HCT116 (cell line): ENCODE measurements around the gene CYP3A5. TPM values are rescaled to one million over a fixed set of nuclear protein-coding genes. Genes with fewer than 3 reads are reported as not detected.

ENCODE experiments used
- ATAC-seq: fragments of 200-7000 bp; cut with Tn5 transposase; 2 replicates; pipeline ENCODE4 v1.9.1; 2020; ENCODE audit warnings: mild to moderate bottlenecking, moderate library complexity
- BruUV-seq: library from RNA; stranded (reverse); fragments of 400-500 nt; replicated peaks from 2 replicates; lab custom pipeline; 2021; lab: Mats Ljungman, UMichigan
- CTCF ChIA-PET: fragments of 300-600 bp; sonication (Branson Sonifier 250); formaldehyde crosslinking; loops from one replicate; lab custom pipeline; 2021; ENCODE audit warnings: antibody characterized with exemption; lab: Charles Lee
- POLR2A ChIA-PET: fragments of 300-600, 350-600 bp; sonication (Branson Sonifier 250); formaldehyde crosslinking; loops from one replicate; lab custom pipeline; 2021; ENCODE audit warnings: antibody characterized with exemption; lab: Charles Lee
- RAD21 ChIA-PET, 2 experiments: fragments of 300-600 bp; sonication (Branson Sonifier 250); formaldehyde crosslinking; loops; one replicate each; lab custom pipeline; 2023; ENCODE audit warnings: low total read pairs in 2 of 2; ENCODE audit not compliant: uncharacterized antibody in 2 of 2, unreplicated experiment in 2 of 2, low non-redundant PET in 1 of 2; lab: Charles Lee
- DNase-seq: peaks from one replicate; pipeline ENCODE4 v3.0.0-alpha.2; 2010; ENCODE audit warnings: low read depth, low spot score
- H2AFZ ChIP-seq: fragments of 200-600 bp; shearing (Covaris generic), sonication (generic); 2 replicates; pipeline ENCODE4 v1.6.1; 2017; ENCODE audit warnings: low read depth, mixed run types, mixed read lengths, antibody characterized with exemption, low read length; ENCODE audit not compliant: poor library complexity, severe bottlenecking
- H3K27ac ChIP-seq: 2 replicates; pipeline ENCODE4 v1.5.1; 2012; ENCODE audit warnings: low read depth, low read length
- H3K27me3 ChIP-seq: fragments of 200-600 bp; sonication (generic); 2 replicates; pipeline ENCODE4 v1.6.1; 2016; ENCODE audit warnings: mixed run types, low read length, mixed read lengths; ENCODE audit not compliant: insufficient read depth
- H3K36me3 ChIP-seq, 2 experiments: fragments of 200-500 bp in 1 of 2; fragments of 200-600 bp in 1 of 2; sonication (Bioruptor generic) in 1 of 2; sonication (generic) in 1 of 2; 2 replicates each; pipeline versions ENCODE4 v1.5.1 to v1.6.1; 2014 to 2016; ENCODE audit warnings: low read length in 2 of 2, inconsistent platforms in 1 of 2, mixed read lengths in 1 of 2, mixed run types in 1 of 2; ENCODE audit not compliant: insufficient read depth in 2 of 2, control insufficient read depth in 1 of 2
- H3K4me1 ChIP-seq, 2 experiments: fragments of 200-600 bp in 1 of 2; sonication (generic) in 1 of 2; 2 replicates each; pipeline versions ENCODE4 v1.5.1 to v1.6.1; 2012 to 2017; ENCODE audit warnings: low read length in 2 of 2, inconsistent platforms in 1 of 2, mild to moderate bottlenecking in 1 of 2, mixed read lengths in 1 of 2, mixed run types in 1 of 2, moderate library complexity in 1 of 2; ENCODE audit not compliant: insufficient read depth in 2 of 2, control insufficient read depth in 1 of 2
- H3K4me2 ChIP-seq: fragments of 200-600 bp; sonication (generic); 2 replicates; pipeline ENCODE4 v1.6.1; 2017; ENCODE audit warnings: mixed run types, low read length, mixed read lengths
- H3K4me3 ChIP-seq, 2 experiments: fragments of 200-600 bp in 1 of 2; sonication (generic) in 1 of 2; replicated peaks in 1 of 2; 2 replicates each; pipeline ENCODE4 v1.5.1; 2011 to 2016; ENCODE audit warnings: low read length in 2 of 2, control low read depth in 1 of 2, low read depth in 1 of 2, mild to moderate bottlenecking in 1 of 2, mixed read lengths in 1 of 2, mixed run types in 1 of 2
- H3K79me2 ChIP-seq: fragments of 200-600 bp; sonication (generic); 2 replicates; pipeline ENCODE4 v1.6.1; 2017; ENCODE audit warnings: mild to moderate bottlenecking, mixed run types, low read length, moderate library complexity, mixed read lengths; ENCODE audit not compliant: insufficient read depth
- H3K9ac ChIP-seq: fragments of 200-600 bp; sonication (generic); 2 replicates; pipeline ENCODE4 v1.6.1; 2016; ENCODE audit warnings: low read length, mixed read lengths
- H3K9me2 ChIP-seq: fragments of 200-600 bp; sonication (generic), shearing (Covaris generic); 2 replicates; pipeline ENCODE4 v1.6.1; 2017; ENCODE audit warnings: mixed run types, mild to moderate bottlenecking, moderate library complexity; ENCODE audit not compliant: insufficient read depth
- H3K9me3 ChIP-seq, 2 experiments: fragments of 200-500 bp in 1 of 2; fragments of 200-600 bp in 1 of 2; sonication (Bioruptor generic) in 1 of 2; sonication (generic) in 1 of 2; 2 replicates each; pipeline ENCODE4 v1.6.1; 2014 to 2017; ENCODE audit warnings: low read length in 2 of 2, mixed read lengths in 2 of 2, inconsistent platforms in 1 of 2, low read depth in 1 of 2, mild to moderate bottlenecking in 1 of 2, mixed run types in 1 of 2, moderate library complexity in 1 of 2; ENCODE audit not compliant: control insufficient read depth in 1 of 2, insufficient read depth in 1 of 2
- H4K20me1 ChIP-seq: fragments of 200-600 bp; sonication (generic), shearing (Covaris generic); 2 replicates; pipeline ENCODE4 v1.6.1; 2017; ENCODE audit warnings: mixed run types, mild to moderate bottlenecking, moderate library complexity; ENCODE audit not compliant: insufficient read depth
- CEBPB ChIP-seq: IDR thresholded peaks from 2 replicates; pipeline ENCODE4 v1.6.1; 2012; ENCODE audit warnings: low read depth
- CTCF ChIP-seq, 3 experiments: fragments of 200-600 bp in 1 of 3; sonication (generic) in 1 of 3; IDR thresholded peaks in 2 of 3; conservative IDR thresholded peaks in 1 of 3; 2 replicates each; pipeline ENCODE4 v1.5.1; 2012 to 2017; ENCODE audit warnings: low read depth in 2 of 3, low read length in 2 of 3, antibody characterized with exemption in 1 of 3, borderline replicate concordance in 1 of 3, control low read depth in 1 of 3, mild to moderate bottlenecking in 1 of 3, mixed read lengths in 1 of 3, mixed run types in 1 of 3, moderate library complexity in 1 of 3; ENCODE audit not compliant: insufficient read depth in 1 of 3
- ELF1 ChIP-seq: IDR thresholded peaks from 2 replicates; pipeline ENCODE4 v1.6.1; 2012; ENCODE audit warnings: low read depth, borderline replicate concordance
- EZH2phosphoT487 ChIP-seq: fragments of 200-600 bp; IDR thresholded peaks from 2 replicates; pipeline ENCODE4 v1.6.1; 2018; ENCODE audit warnings: antibody characterized with exemption, borderline replicate concordance
- FOSL1 ChIP-seq: IDR thresholded peaks from 2 replicates; pipeline ENCODE4 v1.6.1; 2012; ENCODE audit warnings: low read depth
- JUND ChIP-seq: IDR thresholded peaks from 2 replicates; pipeline ENCODE4 v1.6.1; 2012
- POLR2AphosphoS5 ChIP-seq: IDR thresholded peaks from 2 replicates; pipeline ENCODE4 v1.6.1; 2011; ENCODE audit warnings: mild to moderate bottlenecking, low read depth, low read length, moderate library complexity
- SIN3A ChIP-seq: IDR thresholded peaks from 2 replicates; pipeline ENCODE4 v1.6.1; 2012; ENCODE audit warnings: low read depth
- SP1 ChIP-seq: IDR thresholded peaks from 2 replicates; pipeline ENCODE4 v1.6.1; 2012; ENCODE audit warnings: low read depth
- TCF7L2 ChIP-seq: IDR thresholded peaks from 2 replicates; pipeline ENCODE4 v1.7.0; 2011; ENCODE audit warnings: borderline replicate concordance, inconsistent platforms; ENCODE audit not compliant: insufficient read depth, insufficient read length; ENCODE audit errors: extremely low read depth
- ZFX ChIP-seq: fragments of 450-650 bp; IDR thresholded peaks from 2 replicates; pipeline ENCODE4 v1.6.1; 2017
- ZNF274 ChIP-seq: fragments of 200-500 bp; sonication (Bioruptor generic); IDR thresholded peaks from 2 replicates; pipeline ENCODE4 v1.6.1; 2014; ENCODE audit warnings: mild to moderate bottlenecking, low read depth, low read length, inconsistent platforms
- intact Hi-C: fragments of 100-400 bp; cut with micrococcal nuclease; formaldehyde crosslinking; loops from 2 replicates; pipeline ENCODE4 v1.10.0; 2022
- total RNA-seq: library from RNA; stranded (reverse); gene quantifications from one replicate; pipeline ENCODE4 v1.2.1, GENCODE V29; 2021; ENCODE audit not compliant: unreplicated experiment
- TF ChIP-seq, protein P1 (sequence below): IDR thresholded peaks from 2 replicates; pipeline ENCODE4 v1.6.1; 2012

CYP3A5 gene
- total RNA-seq, 1 experiment from 2014 or later: 1.5 TPM

GRCh38 chr7:99667179-99667578 is 12.6 kb downstream of the CYP3A5 start:
- ATAC-seq (no peak), DNase-seq (no peak)
- H3K4me1 ChIP-seq: no peaks in the 10 kb centered on the region
- no peak overlapping the region for H3K4me2 ChIP-seq
- H3K9ac ChIP-seq: no peak overlapping the region
- H3K36me3 ChIP-seq: no peaks in the 10 kb centered on the region
- ChIA-PET CTCF (no interaction called here), RAD21 (no interaction called here), POLR2A (no interaction called here)
- H4K20me1 ChIP-seq: no peaks in the 10 kb centered on the region
- H3K27me3 ChIP-seq: no peaks in the 10 kb centered on the region
- no peak overlapping the region for H2AFZ ChIP-seq
- intact Hi-C loops: no loop called here
- no peaks in the 10 kb centered on the region for H3K9me2 ChIP-seq
- no peak overlapping the region for H3K4me3 ChIP-seq
- H3K9me3 ChIP-seq: no peaks in the 10 kb centered on the region
- no TSS peak for BruUV-seq
- H3K27ac ChIP-seq: no peak overlapping the region
- TF ChIP-seq SP1 (no peak), ZFX (no peak)
- TF ChIP-seq, all 23 proteins: peak for 0
- no peaks in the 10 kb centered on the region for H3K79me2 ChIP-seq

GRCh38 chr7:99666013-99666395 is 13.8 kb downstream of the CYP3A5 start:
- CTCF ChIA-PET: no interaction called here
- intact Hi-C loops: no loop called here
- Histone ChIP-seq H3K27me3 (no peaks in the 10 kb centered on the region), H3K9me2 (no peaks in the 10 kb centered on the region), H3K9me3 (no peaks in the 10 kb centered on the region), H3K36me3 (no peaks in the 10 kb centered on the region), H3K4me3 (no peak overlapping the region), H3K9ac (no peak overlapping the region), H2AFZ (no peak overlapping the region), H3K79me2 (no peaks in the 10 kb centered on the region), H4K20me1 (no peaks in the 10 kb centered on the region), H3K4me1 (no peaks in the 10 kb centered on the region), H3K4me2 (no peak overlapping the region), H3K27ac (no peak overlapping the region)
- TF ChIP-seq CTCF (IDR thresholded peaks at IDR 0.05 in 2 of 3, conservative IDR thresholded peaks at IDR 0.05 in 1 of 3; ENCODE audit: borderline replicate concordance in 1 of 3, insufficient read depth in 1 of 3, low read depth in 2 of 3, low read length in 2 of 3): no peak
- TF ChIP-seq TCF7L2: no peak
- TF ChIP-seq JUND: no peak
- no peak for TF ChIP-seq ZNF274
- TF ChIP-seq ELF1: no peak
- TF ChIP-seq CEBPB: no peak
- no peak for TF ChIP-seq ZFX
- no peak for TF ChIP-seq EZH2phosphoT487
- no peak for TF ChIP-seq POLR2AphosphoS5
- TF ChIP-seq, protein P1, sequence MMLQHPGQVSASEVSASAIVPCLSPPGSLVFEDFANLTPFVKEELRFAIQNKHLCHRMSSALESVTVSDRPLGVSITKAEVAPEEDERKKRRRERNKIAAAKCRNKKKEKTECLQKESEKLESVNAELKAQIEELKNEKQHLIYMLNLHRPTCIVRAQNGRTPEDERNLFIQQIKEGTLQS: no peak
- TF ChIP-seq FOSL1: no peak
- no peak for TF ChIP-seq SIN3A
- ATAC-seq (no peak), DNase-seq (no peak)
- RAD21 ChIA-PET: no interaction called here
- POLR2A ChIA-PET: no interaction called here
- BruUV-seq: no TSS peak
